Measurements from ENCODE around the gene NUMB. TPM values are rescaled to one million over a fixed set of nuclear protein-coding genes. Genes with fewer than 3 reads are reported as not detected.
A peak's percentile ranks its signal among the peaks of the same experiment; 100 is the strongest.

Gene NUMB
- total RNA-seq, 1 donor from 2014 or later, result 60.7 TPM

- H3K4me1 Mint-ChIP-seq (ENCODE audit: low read depth), result peaks cover 71% of the 10 kb centered on the region
- no peak for DNase-seq (ENCODE audit: low spot score)
- peak overlapping the region; percentile 23 for H3K27ac Mint-ChIP-seq (ENCODE audit: unreplicated experiment)
- no peaks in the 10 kb centered on the region for H3K9me3 Mint-ChIP-seq (ENCODE audit: low read depth)
- no peaks in the 10 kb centered on the region for H3K27me3 Mint-ChIP-seq (ENCODE audit: low read depth)
- peaks cover 1% of the 10 kb centered on the region for H3K36me3 Mint-ChIP-seq (ENCODE audit: low read depth)
- H3K4me3 Mint-ChIP-seq (ENCODE audit: unreplicated experiment), result peak overlapping the region; percentile 24
- TF ChIP-seq CTCF (IDR thresholded peaks at IDR 0.05), result no peak
These were observed 1.6 kb upstream of the NUMB start for GRCh38 chr14:73459959-73460358.

- TF ChIP-seq CTCF (IDR thresholded peaks at IDR 0.05), result no peak
- Mint-ChIP-seq H3K36me3 (ENCODE audit: low read depth) (peaks cover 1% of the 10 kb centered on the region), H3K4me3 (ENCODE audit: unreplicated experiment) (peak overlapping the region; percentile 96), H3K27ac (ENCODE audit: unreplicated experiment) (peak overlapping the region; percentile 97), H3K9me3 (ENCODE audit: low read depth) (no peaks in the 10 kb centered on the region), H3K27me3 (ENCODE audit: low read depth) (no peaks in the 10 kb centered on the region), H3K4me1 (ENCODE audit: low read depth) (peaks cover 68% of the 10 kb centered on the region)
- no peak for DNase-seq (ENCODE audit: low spot score)
These were observed 493 bp downstream of the NUMB start for GRCh38 chr14:73457924-73458182.

- H3K4me1 Mint-ChIP-seq (ENCODE audit: low read depth), result peaks cover 68% of the 10 kb centered on the region
- H3K36me3 Mint-ChIP-seq (ENCODE audit: low read depth), result peaks cover 1% of the 10 kb centered on the region
These were observed 1.1 kb downstream of the NUMB start for GRCh38 chr14:73457041-73457923.

GRCh38 chr14:73455294-73455693, 3.1 kb downstream of the NUMB start:
- Mint-ChIP-seq H3K9me3 (ENCODE audit: low read depth) (no peaks in the 10 kb centered on the region), H3K27ac (ENCODE audit: unreplicated experiment) (peak overlapping the region; percentile 66), H3K4me1 (ENCODE audit: low read depth) (peaks cover 51% of the 10 kb centered on the region), H3K36me3 (ENCODE audit: low read depth) (peaks cover 1% of the 10 kb centered on the region), H3K4me3 (ENCODE audit: unreplicated experiment) (no peak overlapping the region), H3K27me3 (ENCODE audit: low read depth) (no peaks in the 10 kb centered on the region)
- no peak for TF ChIP-seq CTCF (IDR thresholded peaks at IDR 0.05)
- DNase-seq (ENCODE audit: low spot score), result no peak

More at GRCh38 chr14:73457041-73457923, 1.1 kb downstream of the NUMB start:
- no peak for DNase-seq (ENCODE audit: low spot score)
- H3K27me3 Mint-ChIP-seq (ENCODE audit: low read depth), result no peaks in the 10 kb centered on the region
- H3K9me3 Mint-ChIP-seq (ENCODE audit: low read depth), result no peaks in the 10 kb centered on the region
- H3K4me3 Mint-ChIP-seq (ENCODE audit: unreplicated experiment), result peak overlapping the region; percentile 96
- TF ChIP-seq CTCF (IDR thresholded peaks at IDR 0.05), result no peak
- peak overlapping the region; percentile 97 for H3K27ac Mint-ChIP-seq (ENCODE audit: unreplicated experiment)

- peak overlapping the region; percentile 60 for H3K27ac Mint-ChIP-seq (ENCODE audit: unreplicated experiment)
These were observed 5.8 kb downstream of the NUMB start for GRCh38 chr14:73452341-73453186.

More at GRCh38 chr14:73452341-73453186, 5.8 kb downstream of the NUMB start:
- Mint-ChIP-seq H3K4me1 (ENCODE audit: low read depth) (peaks cover 37% of the 10 kb centered on the region), H3K27me3 (ENCODE audit: low read depth) (no peaks in the 10 kb centered on the region), H3K4me3 (ENCODE audit: unreplicated experiment) (no peak overlapping the region), H3K9me3 (ENCODE audit: low read depth) (no peaks in the 10 kb centered on the region), H3K36me3 (ENCODE audit: low read depth) (no peaks in the 10 kb centered on the region)
- no peak for TF ChIP-seq CTCF (IDR thresholded peaks at IDR 0.05)
- no peak for DNase-seq (ENCODE audit: low spot score)

All from chondrocyte (in vitro differentiated cells).